Stomach (tissue), 9 donors: ENCODE results near the gene ATP5IF1. TPM values are rescaled to one million over a fixed set of nuclear protein-coding genes. Genes with fewer than 3 reads are reported as not detected.

Experiments
- DNase-seq, 2 donors: peaks; one replicate each; pipeline versions ENCODE4 v3.0.0 to v3.0.0-alpha.2; 2013 to 2019
- H3K27ac ChIP-seq, 5 donors: fragments of 200-600 bp in 4 of 5; sonication (generic) in 4 of 5; one replicate each; pipeline ENCODE4 v1.5.1; 2013 to 2019; ENCODE audit warnings: mild to moderate bottlenecking in 1 of 5, moderate library complexity in 1 of 5
- H3K27me3 ChIP-seq, 3 donors: fragments of 200-600 bp; sonication (generic); one replicate each; pipeline ENCODE4 v1.5.1; 2017 to 2019; ENCODE audit warnings: mixed run types in 1 of 3
- H3K36me3 ChIP-seq, 4 donors: fragments of 200-600 bp; sonication (generic); 1 replicate in 3 of 4; 2 replicates in 1 of 4; pipeline ENCODE4 v1.5.1; 2016 to 2019
- H3K4me1 ChIP-seq, 4 donors: fragments of 200-600 bp; sonication (generic); one replicate each; pipeline ENCODE4 v1.5.1; 2016 to 2019
- H3K4me3 ChIP-seq, 4 donors: fragments of 200-600 bp; sonication (generic) in 3 of 4; one replicate each; pipeline ENCODE4 v1.5.1; 2016 to 2019; ENCODE audit warnings: mild to moderate bottlenecking in 1 of 4
- H3K9me3 ChIP-seq, 4 donors: fragments of 200-600 bp; sonication (generic); one replicate each; pipeline ENCODE4 v1.5.1; 2016 to 2019
- EP300 ChIP-seq: sonication (generic); formaldehyde crosslinking; IDR thresholded peaks from one replicate; pipeline ENCODE4 v1.6.1; 2017; ENCODE audit warnings: antibody characterized with exemption
- POLR2A ChIP-seq, 4 donors: fragments of 450-650 bp; IDR thresholded peaks; one replicate each; pipeline ENCODE4 v1.6.1; 2016; ENCODE audit warnings: antibody characterized with exemption in 4 of 4, control low read depth in 2 of 4, mild to moderate bottlenecking in 1 of 4, moderate library complexity in 1 of 4
- POLR2AphosphoS5 ChIP-seq, 3 donors: sonication (generic); formaldehyde crosslinking; IDR thresholded peaks; one replicate each; pipeline ENCODE4 v1.6.1; 2016; ENCODE audit warnings: antibody characterized with exemption in 3 of 3
- WGBS, 5 donors: extraction: QIAGEN DNeasy Blood & Tissue Kit in 3 of 5; methylation state at CpG; one replicate each; pipeline versions ENCODE4 v1.1.5 to v1.1.7; 2013 to 2018; 5-methylcytosine and 5-hydroxymethylcytosine counted together
- intact Hi-C: fragments of 100-400 bp; cut with DNase I; formaldehyde crosslinking; loops from one replicate; pipeline ENCODE4 v1.15.1; 2023; ENCODE audit warnings: low total_unique reads
- polyA plus RNA-seq, 3 donors: library from polyadenylated mRNA; stranded (reverse); fragments of 200-250 nt; gene quantifications; one replicate each; pipeline ENCODE4 v1.2.3, GENCODE V29; 2013
- total RNA-seq, 5 donors: library from RNA; depleted of rRNA; stranded (reverse); fragments of >200 nt; gene quantifications; one replicate each; pipeline versions ENCODE4 v1.1.0 to v1.2.3, GENCODE V29; 2014 to 2016
- TF ChIP-seq, protein P1 (sequence below), 7 experiments: fragments of 450-650 bp in 4 of 7; fragments of 200-600 bp in 3 of 7; sonication (generic) in 3 of 7; IDR thresholded peaks; one replicate each; pipeline ENCODE4 v1.5.1; 2016 to 2019; ENCODE audit warnings: antibody characterized with exemption in 7 of 7, control low read depth in 2 of 7, mild to moderate bottlenecking in 1 of 7
- donor health status: healthy with polysubstance abuse.
- donor health status: Bipolar disorder and iron deficiency.
- donor health status: healthy.

Gene ATP5IF1
- total and polyA plus RNA-seq, 8 donors = 146 to 559 (median 530) TPM

DNA sequence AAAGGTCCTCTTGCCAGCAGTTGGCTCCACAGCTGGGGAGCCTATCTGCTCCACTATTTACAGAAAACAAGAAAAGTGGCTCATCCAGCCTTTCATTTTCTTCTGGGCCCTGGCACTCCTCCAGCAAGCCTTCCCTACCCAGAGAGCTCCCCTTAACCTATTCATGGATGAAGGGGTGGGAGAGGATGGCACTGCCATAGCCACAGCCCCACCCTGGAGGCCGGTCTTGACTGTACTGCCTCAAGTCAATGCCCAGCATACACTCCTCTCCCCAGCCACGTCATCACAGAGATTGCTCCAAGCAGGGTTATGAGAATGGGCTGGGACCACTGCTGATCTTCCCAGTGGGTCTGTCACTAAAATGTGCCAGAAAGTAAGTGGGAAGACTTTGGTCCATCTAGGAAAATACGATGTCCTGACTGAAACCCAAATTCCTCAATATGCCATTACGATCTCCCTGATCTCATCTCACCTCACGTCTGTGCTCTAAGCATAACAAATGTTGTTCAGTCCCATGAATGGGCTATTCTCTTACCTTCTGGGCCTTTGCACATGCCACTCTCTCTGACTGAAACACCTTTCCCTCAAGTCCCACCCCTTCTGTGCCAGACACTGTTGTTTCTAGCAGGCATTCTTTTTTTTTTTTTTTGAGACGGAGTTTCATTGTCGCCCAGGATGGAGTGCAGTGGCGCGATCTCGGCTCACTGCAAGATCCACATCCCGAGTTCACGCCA, 38.1 kb upstream of the ATP5IF1 start:
- Histone ChIP-seq H3K27me3 (no peaks in the 10 kb centered on the region), H3K4me1 (peaks cover 0 to 34% (median 10%) of the 10 kb centered on the region in 4 donors), H3K27ac (no peak overlapping the region), H3K36me3 (peaks cover 36 to 62% (median 57%) of the 10 kb centered on the region in 4 donors), H3K4me3 (no peak overlapping the region), H3K9me3 (no peaks in the 10 kb centered on the region)
- intact Hi-C loops = no loop called here
- no peak for DNase-seq
- no peak for TF ChIP-seq POLR2A (IDR thresholded peaks at IDR 0.05)
- TF ChIP-seq POLR2AphosphoS5 (IDR thresholded peaks at IDR 0.05) = no peak
- TF ChIP-seq, protein P1, sequence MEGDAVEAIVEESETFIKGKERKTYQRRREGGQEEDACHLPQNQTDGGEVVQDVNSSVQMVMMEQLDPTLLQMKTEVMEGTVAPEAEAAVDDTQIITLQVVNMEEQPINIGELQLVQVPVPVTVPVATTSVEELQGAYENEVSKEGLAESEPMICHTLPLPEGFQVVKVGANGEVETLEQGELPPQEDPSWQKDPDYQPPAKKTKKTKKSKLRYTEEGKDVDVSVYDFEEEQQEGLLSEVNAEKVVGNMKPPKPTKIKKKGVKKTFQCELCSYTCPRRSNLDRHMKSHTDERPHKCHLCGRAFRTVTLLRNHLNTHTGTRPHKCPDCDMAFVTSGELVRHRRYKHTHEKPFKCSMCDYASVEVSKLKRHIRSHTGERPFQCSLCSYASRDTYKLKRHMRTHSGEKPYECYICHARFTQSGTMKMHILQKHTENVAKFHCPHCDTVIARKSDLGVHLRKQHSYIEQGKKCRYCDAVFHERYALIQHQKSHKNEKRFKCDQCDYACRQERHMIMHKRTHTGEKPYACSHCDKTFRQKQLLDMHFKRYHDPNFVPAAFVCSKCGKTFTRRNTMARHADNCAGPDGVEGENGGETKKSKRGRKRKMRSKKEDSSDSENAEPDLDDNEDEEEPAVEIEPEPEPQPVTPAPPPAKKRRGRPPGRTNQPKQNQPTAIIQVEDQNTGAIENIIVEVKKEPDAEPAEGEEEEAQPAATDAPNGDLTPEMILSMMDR (IDR thresholded peaks at IDR 0.05) = no peak
- TF ChIP-seq EP300 = no peak
- 90 to 94% (median 92%) methylated on average over 11 to 12 of the region's 12 CpGs for WGBS, 5 donors

DNA sequence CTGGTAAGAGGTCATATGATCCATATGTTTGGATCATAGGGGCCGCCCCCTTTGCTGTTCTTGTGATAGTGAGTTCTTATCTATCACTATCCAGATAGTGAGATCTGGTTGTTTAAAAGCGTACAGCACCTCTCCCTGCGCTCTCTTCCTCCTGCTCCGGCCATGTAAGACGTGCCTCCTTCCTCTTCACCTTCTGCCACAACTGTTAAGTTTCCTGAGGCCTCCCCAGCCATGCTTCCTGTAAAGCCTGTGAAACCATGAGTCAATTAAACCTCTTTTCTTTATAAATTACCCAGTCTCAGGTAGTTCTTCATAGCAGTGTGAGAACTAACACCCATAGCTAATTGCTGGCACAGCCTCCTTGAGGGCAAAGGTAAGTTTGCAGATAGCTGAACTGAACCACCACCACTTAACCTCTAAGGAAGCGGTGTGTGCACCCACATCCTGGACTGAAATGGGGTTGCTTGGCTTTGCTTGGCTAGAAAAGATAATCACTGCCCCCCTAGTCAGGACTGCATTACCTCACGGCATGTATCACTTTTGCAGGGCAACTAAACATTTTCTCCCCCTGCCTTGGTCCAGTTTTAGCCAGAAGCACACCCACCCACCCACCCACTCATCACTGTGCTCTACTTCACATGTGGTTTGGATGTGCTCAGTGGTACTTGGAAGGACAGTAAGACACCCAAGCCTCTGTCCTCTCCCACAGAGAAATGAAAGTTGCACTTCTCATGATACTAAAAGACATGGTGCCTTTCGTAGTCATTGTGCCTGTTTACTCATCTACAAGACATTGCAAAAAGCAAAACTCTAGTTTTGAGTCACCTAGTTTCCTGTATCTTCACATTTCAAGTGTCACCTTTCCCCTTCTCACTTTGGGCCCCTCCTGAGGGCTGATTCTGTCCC, 36.3 kb upstream of the ATP5IF1 start:
- Histone ChIP-seq H3K27me3 (no peaks in the 10 kb centered on the region), H3K27ac (peak overlapping the region in 1 of 5 donors; percentile 23), H3K9me3 (no peaks in the 10 kb centered on the region), H3K36me3 (peaks cover 54 to 79% (median 72%) of the 10 kb centered on the region in 4 donors), H3K4me3 (no peak overlapping the region), H3K4me1 (peaks cover 0 to 34% (median 10%) of the 10 kb centered on the region in 4 donors)
- peak; percentile 38 to 42 for DNase-seq
- TF ChIP-seq EP300 = no peak
- no peak for TF ChIP-seq POLR2AphosphoS5 (IDR thresholded peaks at IDR 0.05)
- TF ChIP-seq POLR2A (IDR thresholded peaks at IDR 0.05) = no peak
- TF ChIP-seq, protein P1 (IDR thresholded peaks at IDR 0.05) = no peak
- 53 to 75% (median 61%) methylated on average over 8 of the region's 8 CpGs for WGBS, 5 donors
- intact Hi-C loops = loop anchor here (5.0 kb wide), 1 partner anchor 107 kb away; no protein-coding TSS in a partner anchor

DNA sequence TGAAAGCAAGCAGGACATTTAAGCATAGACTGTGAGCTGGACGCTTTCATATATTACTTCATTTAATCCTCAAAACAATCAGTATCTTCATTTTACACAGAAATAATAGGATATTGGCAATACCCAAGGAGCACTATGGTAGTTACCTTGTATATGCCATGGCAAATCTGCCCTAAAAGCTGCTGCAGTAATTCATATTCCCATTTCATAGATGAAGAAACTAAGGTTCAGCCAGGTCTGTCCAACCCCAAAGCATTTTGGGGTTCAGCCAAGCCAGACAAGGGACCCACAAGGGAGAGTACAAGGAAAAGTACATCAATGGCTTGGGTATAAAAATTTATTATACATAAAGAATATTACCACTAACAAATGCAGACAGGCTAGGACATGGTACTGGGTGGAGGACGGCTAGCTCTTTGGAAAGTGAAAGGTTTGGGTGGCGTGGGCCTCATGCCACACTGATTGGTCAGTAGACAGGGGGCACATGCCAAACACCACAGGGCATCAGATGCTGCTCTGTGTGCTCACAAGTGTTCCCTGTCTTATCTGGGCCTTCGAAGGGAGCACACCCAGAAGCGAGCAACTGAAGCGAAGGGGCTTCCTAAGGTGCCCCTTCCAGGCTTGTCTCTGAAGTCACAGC, 35.6 kb upstream of the ATP5IF1 start:
- H3K27ac ChIP-seq = peak overlapping the region in 1 of 5 donors; percentile 23
- WGBS, 5 donors = 90 to 94% (median 93%) methylated on average over 6 of the region's 6 CpGs
- intact Hi-C loops = loop anchor here (5.0 kb wide), 1 partner anchor 108 kb away; no protein-coding TSS in a partner anchor

More for the DNA sequence above, 35.6 kb upstream of the ATP5IF1 start:
- no peaks in the 10 kb centered on the region for H3K27me3 ChIP-seq
- no peak for TF ChIP-seq POLR2AphosphoS5 (IDR thresholded peaks at IDR 0.05)
- no peak for TF ChIP-seq POLR2A (IDR thresholded peaks at IDR 0.05)
- no peak for TF ChIP-seq EP300
- TF ChIP-seq, protein P1 (IDR thresholded peaks at IDR 0.05) = no peak
- H3K4me1 ChIP-seq = peaks cover 0 to 42% (median 14%) of the 10 kb centered on the region in 4 donors
- no peak for DNase-seq
- H3K4me3 ChIP-seq = no peak overlapping the region
- peaks cover 57 to 87% (median 79%) of the 10 kb centered on the region in 4 donors for H3K36me3 ChIP-seq
- no peaks in the 10 kb centered on the region for H3K9me3 ChIP-seq
